GM12873 (cell line): Measurements from ENCODE around the gene FUT7.

Source experiments
- CTCF ChIP-seq: IDR thresholded peaks from 2 replicates; pipeline ENCODE4 v1.5.1; 2012; ENCODE audit warnings: low read depth, mild to moderate bottlenecking, moderate library complexity, low read length, control low read depth; ENCODE audit not compliant: insufficient read depth; ENCODE audit errors: missing control alignments

FUT7 gene

GRCh38 chr9:137069508-137070091 lies 37.7 kb upstream of the FUT7 start:
- TF ChIP-seq CTCF, result no peak

- TF ChIP-seq CTCF, result no peak
Measured at GRCh38 chr9:137068539-137069507, 36.9 kb upstream of the FUT7 start.

GRCh38 chr9:137067860-137068538 lies 36.1 kb upstream of the FUT7 start:
- TF ChIP-seq CTCF, result peak; percentile 89

- TF ChIP-seq CTCF, result no peak
Measured at GRCh38 chr9:137066096-137066861, 34.4 kb upstream of the FUT7 start.

- TF ChIP-seq CTCF, result no peak
Measured at GRCh38 chr9:137065336-137065967, 33.6 kb upstream of the FUT7 start.

GRCh38 chr9:137064880-137065164 lies 32.9 kb upstream of the FUT7 start:
- no peak for TF ChIP-seq CTCF
